CD1c-positive myeloid dendritic cell (primary cell): ENCODE measurements around the gene CTDSP1.
A peak's percentile ranks its signal among the peaks of the same experiment; 100 is the strongest.

ENCODE experiments used
- DNase-seq: peaks from one replicate; pipeline ENCODE4 v3.0.0-alpha.2; 2016; ENCODE audit errors: extremely low spot score

The CTDSP1 gene

DNA sequence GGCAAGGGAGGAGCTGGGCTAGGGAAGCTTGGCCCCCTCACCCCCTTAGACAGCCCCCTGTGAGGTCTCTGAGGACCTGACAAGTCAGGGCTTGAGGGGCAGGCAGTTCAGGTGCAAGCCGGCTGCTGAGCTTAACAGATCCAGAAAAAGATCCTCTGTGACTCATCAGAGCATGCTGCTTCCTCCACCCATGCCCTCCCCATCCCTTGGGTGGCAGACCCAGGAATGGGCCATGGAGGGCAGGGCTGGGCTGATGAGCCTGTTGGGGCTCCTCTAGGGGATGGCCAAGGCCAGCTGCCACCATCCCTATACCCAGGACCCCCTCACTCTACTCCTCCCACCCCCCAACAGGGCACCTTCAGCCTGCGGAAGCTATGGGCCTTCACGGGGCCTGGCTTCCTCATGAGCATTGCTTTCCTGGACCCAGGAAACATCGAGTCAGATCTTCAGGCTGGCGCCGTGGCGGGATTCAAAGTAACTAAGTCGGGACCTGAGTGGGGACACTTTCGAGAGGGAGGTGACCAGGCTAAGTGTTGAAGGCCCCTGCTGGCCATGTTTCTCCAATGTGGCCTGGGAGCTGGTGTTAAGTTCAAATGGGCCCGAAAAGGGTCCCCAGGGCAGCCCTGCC is 15.7 kb upstream of the CTDSP1 start:
- DNase-seq: no peak

- DNase-seq: no peak
Measured at GRCh38 chr2:218384975-218385374, 14.7 kb upstream of the CTDSP1 start.

DNA sequence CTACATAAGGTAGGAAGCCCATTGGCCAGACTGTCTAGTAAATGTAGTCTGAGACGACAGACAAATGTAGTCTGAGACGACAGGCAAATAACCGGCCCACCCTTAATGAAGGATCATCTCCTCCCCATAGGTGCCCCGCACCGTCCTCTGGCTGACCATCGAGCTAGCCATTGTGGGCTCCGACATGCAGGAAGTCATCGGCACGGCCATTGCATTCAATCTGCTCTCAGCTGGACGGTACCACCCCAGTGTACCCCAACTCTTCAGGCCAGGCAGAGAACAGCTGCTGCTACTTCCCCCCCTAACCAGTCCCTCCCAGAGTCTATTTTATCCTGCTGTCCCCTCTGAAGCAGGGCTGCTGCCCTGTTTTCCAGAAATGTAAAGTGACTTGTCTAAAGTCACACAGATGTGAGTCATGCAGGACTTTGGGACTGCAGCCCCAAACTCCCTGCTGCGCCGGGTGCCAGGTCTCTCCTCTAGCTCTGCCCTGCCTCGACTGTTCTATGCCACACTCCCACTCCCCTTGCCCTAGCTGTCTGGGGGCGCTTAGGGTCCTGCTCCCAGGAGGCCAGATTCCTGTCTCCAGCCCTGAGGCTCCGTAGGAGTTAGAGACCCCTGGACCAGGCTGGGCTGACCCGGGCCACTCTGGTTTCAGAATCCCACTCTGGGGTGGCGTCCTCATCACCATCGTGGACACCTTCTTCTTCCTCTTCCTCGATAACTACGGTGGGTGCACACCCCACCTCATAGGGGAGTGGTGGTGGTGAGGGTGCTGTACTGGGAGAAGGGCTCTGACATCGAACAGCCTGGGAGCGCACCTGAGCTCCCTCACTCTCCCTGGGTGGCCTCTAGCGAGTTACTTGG is 12.9 kb upstream of the CTDSP1 start:
- DNase-seq: peak; percentile 40

DNA sequence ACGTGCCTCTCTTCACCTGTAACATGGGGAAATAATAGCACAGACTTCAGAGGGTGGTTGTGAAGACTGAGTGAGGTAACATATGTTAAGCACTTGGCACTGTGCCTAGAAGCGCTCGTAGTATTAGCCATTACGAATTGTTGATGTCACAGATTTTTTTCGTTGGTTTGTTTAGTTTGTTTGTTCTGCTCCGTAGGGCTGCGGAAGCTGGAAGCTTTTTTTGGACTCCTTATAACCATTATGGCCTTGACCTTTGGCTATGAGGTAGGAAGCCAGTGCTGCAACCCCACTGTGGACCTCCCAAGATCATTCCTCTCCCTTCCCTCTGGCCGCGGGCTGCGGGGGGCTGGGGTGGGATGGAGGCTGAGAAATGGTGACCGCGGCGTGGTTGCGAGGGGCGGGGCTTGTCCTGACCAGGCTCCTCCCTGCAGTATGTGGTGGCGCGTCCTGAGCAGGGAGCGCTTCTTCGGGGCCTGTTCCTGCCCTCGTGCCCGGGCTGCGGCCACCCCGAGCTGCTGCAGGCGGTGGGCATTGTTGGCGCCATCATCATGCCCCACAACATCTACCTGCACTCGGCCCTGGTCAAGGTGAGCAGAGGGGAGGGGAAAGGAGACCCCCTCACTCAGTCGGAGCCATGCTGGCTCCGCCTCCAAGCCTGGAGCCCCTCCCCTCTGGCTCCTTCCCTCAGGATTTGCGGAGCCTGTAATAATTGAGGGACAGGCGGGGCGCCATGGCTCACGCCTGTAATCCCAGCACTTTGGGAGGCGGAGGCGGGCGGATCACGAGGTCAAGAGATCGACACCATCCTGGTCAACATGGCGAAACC is 12.1 kb upstream of the CTDSP1 start:
- DNase-seq: peak; percentile 85

DNA sequence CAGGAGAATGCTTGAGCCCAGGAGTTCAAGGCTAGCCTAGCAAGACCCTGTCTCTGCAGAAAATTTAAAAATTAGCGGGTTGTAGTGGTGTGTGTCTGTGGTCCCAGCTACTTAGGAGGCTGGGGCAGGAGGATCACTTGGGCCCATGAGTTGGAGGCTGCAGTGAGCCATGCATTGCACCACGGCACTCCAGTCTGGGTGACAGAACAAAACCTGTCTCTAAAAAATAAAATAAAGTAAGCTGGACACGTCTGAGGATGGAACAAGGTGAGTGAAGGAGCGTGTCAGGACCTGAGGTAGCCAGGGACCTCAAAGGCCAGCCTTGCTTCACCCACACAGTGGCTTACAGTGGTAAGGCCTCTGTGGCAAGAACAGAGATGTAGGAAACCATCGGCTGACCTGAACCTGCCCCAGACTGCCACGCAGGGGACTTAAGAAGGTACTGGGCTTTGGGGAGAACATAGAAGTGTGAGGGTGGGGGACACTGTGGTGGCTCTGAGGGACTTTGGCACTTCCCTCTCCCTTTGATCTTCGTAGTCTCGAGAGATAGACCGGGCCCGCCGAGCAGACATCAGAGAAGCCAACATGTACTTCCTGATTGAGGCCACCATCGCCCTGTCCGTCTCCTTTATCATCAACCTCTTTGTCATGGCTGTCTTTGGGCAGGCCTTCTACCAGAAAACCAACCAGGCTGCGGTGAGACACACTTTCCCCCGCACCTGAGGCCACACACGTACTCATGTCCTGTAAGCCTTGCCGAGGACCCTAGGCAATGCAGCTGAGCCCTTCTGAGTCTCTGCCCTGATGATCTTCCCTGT is 10.1 kb upstream of the CTDSP1 start:
- DNase-seq: no peak

DNA sequence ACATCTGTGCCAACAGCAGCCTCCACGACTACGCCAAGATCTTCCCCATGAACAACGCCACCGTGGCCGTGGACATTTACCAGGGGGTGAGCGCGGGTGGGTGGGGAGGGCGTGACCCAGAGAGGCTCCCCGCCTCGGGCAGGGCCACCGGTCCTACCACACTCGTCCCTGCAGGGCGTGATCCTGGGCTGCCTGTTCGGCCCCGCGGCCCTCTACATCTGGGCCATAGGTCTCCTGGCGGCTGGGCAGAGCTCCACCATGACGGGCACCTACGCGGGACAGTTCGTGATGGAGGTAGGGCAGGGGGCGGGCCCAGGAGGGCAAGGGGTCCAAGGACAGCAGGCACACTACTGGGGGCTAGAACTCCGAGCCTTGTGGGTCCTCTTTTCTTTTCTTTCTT is 8.5 kb upstream of the CTDSP1 start:
- DNase-seq: no peak

DNA sequence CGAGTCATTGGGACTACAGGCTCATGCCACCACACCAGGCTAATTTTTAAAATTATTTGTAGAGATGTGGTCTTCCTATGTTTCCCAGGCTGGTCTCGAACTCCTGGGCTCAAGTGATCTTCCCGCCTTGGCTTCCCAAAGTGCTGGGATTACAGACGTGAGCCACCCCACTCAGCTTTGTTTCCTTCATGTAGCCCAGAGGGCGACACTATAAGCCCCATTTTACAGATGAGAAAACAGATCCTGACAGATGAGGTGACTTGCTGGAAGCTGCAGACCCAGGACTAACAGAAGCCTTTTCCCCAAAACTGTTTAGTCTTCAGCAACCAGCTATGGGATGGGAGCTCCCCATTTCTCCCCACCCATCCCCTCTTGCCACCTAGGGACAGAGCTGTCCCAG is 7.2 kb upstream of the CTDSP1 start:
- no peak for DNase-seq

GRCh38 chr2:218392891-218393462 is 6.7 kb upstream of the CTDSP1 start:
- no peak for DNase-seq

DNA sequence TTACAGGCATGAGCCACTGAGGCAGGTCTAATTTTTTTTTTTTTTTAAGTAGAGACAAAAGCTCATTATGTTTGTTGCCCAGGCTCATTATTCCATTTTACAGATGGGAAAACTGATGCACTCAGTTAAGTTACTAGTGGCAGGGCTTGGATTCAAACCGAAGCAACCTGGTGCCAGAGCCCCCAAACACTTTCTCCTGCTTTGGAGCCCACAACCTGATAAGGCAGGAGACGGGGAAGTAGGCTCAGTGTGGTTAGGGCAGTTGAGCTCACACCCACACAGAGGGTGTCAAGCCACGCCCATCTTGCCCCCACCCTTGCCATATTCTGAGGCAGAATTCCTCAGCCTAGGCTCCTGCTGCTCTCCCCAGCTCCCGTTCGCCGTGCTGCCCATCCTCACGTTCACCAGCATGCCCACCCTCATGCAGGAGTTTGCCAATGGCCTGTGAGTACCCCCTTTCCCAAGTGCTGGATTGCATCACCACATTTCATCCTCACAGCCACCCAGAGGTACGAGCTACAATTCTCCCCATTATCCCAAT is 5.8 kb upstream of the CTDSP1 start:
- peak; percentile 66 for DNase-seq

DNA sequence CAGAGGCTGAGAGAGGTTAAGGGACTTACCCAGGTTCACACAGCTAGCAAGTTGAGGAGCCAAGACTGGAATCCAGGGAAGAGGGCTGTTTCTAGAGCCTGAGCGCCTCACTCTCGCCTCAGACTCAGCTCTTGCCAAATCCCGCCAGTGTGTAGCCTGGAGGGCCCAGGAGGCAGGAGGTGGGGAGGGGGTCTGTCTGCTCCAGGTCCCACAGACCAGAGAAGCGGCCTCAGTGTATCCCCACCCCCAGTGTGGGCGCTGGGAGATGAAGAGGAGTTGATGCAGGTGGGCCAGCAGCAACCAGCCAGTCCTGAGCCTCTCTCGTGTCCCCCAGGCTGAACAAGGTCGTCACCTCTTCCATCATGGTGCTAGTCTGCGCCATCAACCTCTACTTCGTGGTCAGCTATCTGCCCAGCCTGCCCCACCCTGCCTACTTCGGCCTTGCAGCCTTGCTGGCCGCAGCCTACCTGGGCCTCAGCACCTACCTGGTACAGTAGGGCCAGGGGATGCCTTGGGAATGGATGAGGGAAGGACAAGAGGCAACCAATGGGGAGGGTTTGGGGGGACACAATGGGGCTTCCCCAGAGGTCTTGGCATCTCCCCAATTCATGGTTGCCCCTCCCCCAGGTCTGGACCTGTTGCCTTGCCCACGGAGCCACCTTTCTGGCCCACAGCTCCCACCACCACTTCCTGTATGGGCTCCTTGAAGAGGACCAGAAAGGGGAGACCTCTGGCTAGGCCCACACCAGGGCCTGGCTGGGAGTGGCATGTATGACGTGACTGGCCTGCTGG is 5.2 kb upstream of the CTDSP1 start:
- DNase-seq: no peak

DNA sequence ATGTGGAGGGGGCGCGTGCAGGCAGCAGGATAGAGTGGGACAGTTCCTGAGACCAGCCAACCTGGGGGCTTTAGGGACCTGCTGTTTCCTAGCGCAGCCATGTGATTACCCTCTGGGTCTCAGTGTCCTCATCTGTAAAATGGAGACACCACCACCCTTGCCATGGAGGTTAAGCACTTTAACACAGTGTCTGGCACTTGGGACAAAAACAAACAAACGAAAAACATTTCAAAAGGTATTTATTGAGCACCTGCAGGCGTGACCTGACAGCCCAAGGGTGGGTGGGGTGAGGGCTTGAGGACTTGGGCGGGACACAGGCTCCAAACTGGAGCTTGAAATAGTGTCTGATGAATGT is 4.6 kb upstream of the CTDSP1 start:
- DNase-seq: no peak

DNA sequence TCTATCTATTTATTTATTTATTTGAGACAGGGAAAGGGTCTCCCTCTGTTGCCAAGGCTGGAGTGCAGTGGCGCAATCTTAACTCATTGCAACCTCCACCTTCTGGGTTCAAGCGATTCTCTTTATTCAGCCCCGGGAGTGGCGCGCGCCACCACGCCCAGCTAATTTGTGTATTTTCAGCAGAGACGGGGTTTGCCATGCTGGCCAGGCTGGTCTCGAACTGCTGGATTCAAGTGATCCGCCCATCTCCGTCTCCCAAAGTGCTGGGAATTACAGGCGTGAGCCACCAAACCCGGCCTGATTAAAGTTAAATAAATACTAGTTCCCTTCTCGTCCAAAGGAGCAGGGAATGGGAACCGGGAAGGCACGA is 4.2 kb upstream of the CTDSP1 start:
- DNase-seq: no peak

DNA sequence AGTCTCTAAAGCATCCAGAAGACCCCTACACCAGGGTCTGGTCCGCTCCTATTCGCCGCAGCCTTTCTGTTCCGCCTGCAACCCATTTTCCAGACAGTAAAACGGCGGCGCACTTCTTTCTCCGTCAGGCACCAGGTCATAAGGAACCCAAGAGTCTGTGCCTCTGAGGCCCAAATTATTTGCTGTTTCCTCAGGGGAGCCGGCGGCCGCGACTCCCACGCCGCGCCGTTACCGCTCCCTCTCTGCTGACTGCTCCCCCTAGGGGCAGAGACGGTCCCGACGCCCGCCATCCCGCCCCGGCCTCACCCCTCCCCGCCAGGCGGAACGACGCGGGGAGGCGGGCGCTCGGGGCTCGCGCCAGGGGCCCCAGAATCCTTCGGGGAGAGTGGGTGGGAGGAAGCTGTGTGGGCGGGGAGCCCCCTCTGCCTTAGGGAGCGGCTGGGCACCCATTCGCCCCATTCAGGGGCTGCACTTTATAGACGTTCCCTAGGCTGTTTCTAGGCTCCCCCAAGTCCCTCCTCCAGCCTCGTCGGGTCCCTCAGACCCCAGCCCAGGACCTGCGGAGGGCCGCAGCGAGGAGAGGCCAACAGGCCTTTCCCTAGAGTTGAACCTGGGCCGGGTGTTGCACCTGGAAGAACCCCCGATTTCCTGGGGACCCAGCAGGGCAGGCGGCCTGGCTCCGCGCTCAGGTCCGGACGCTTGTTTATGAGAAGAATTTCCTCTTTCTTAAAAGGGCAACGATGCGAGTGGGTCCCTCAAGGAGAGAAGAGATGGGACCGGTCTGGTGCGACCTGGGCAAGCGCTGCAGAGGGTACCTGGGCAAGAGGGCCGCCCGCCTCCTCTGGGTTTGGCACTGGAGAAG is 3.6 kb upstream of the CTDSP1 start:
- peak; percentile 99 for DNase-seq

GRCh38 chr2:218396688-218397462 is 2.8 kb upstream of the CTDSP1 start:
- DNase-seq: peak; percentile 36

GRCh38 chr2:218397463-218397819 is 2.2 kb upstream of the CTDSP1 start:
- no peak for DNase-seq

DNA sequence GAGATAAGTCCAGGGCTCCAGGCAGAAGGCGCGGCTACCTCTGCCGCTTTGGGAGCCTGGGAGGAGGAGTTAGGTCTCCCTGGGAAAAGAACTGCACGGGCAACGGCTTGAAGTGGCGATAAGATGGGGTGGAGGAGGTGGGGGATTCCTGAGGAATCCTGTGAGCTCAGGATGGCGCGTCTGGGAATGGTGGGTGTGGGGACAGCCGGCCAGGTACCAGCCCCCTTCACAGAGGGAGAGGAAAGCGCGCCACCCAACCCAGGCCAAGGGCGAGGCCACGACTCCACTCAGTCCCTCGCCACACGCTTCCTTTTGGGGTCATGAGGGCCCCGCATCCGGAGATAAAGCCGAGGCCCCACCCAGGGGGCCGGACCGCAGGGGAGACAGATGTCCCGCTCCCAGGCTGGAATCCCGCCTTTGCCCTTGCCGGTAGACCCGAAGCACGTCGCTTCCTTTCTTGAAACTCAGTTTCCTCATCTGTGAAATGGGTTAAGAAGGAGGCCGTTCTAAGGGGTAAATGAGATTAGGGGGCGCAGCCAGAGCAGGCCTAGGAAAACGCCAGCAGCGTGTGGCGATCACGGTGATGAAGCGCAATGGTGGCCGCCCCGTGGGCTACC is 1.7 kb upstream of the CTDSP1 start:
- peak; percentile 53 for DNase-seq

DNA sequence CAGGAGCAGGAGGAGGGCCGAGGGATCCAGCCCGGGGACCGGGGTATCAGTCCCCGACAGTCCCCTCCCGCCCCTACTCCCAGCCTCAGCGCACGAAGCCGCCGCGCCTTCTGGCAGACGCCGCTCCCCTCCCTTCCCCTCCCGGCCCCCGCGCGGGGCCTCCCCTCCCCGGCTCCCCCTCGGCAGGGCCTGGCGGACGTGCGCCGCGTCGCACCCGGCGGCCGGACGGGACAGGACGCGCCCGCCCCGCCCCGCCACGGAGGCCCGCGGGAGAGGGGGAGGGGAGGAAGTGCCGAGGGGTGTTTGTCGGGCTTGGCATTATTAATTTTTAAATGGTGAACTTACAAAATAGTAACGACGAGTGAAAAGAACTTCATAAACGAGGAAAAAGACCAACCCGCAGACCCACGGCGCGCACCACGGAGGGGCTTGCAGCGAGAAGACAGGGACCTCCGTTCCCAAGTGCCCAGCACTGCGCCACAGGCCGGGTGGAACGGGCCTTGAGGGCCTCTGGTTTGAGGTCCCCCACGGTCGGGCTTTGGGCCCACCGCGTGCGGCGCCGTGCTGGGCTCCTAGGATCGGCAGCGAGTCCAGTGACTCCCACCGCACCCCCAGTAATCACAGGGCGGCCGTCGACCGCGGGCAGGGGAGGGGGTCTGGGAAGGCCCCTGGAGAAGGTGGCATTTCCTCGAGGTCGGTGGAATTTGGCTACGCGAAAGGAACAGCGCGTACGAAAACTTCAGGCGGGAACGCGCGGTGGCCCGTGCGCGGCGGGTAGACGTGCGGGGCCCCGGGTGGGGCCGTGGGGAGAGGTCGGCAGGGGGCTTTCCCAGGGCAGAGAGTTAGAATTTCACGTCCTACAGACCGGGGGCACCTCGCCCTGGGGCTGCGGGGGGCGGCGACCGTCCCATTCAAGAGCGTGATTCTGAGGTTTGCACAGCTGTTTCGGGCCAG is 954 bp upstream of the CTDSP1 start:
- peak; percentile 81 for DNase-seq
